Head of caudate nucleus (tissue), 42 donors: Measurements from ENCODE around the gene ANTXR2.
"Not testable (repeated sequence)": the region's sequence is repeated elsewhere in the genome, so short reads cannot be mapped to it uniquely, and the experiment has no call there.

ENCODE experiments used
- DNase-seq, 42 donors: peaks; one replicate each; pipeline versions ENCODE4 v3.0.0 to v3.0.0-alpha.2; 2020 to 2021; ENCODE audit warnings: mixed read lengths in 7 of 42
- intact Hi-C: fragments of 100-400 bp; cut with DNase I; formaldehyde crosslinking; loops from one replicate; pipeline ENCODE4 v1.15.0; 2022

The ANTXR2 gene

GRCh38 chr4:80005863-80006262 lies 67.2 kb downstream of the ANTXR2 start:
- no peak for DNase-seq
- intact Hi-C loops: no loop called here

- intact Hi-C loops: no loop called here
- no peak for DNase-seq
Observed at GRCh38 chr4:80004319-80004718, 68.7 kb downstream of the ANTXR2 start.

- intact Hi-C loops, DNase-seq: not testable (repeated sequence)
Observed at GRCh38 chr4:80002559-80002958, 70.5 kb downstream of the ANTXR2 start.

- DNase-seq, intact Hi-C loops: not testable (repeated sequence)
Observed at GRCh38 chr4:79999048-79999447, 74.0 kb downstream of the ANTXR2 start.

- intact Hi-C loops: no loop called here
- no peak for DNase-seq
Observed at GRCh38 chr4:79998201-79998600, 74.8 kb downstream of the ANTXR2 start.

GRCh38 chr4:79996851-79997250 lies 76.2 kb downstream of the ANTXR2 start:
- intact Hi-C loops: no loop called here
- DNase-seq: no peak

- peak in 1 of 42 donors; percentile 1 for DNase-seq
- intact Hi-C loops: no loop called here
Observed at GRCh38 chr4:79993476-79993875, 79.6 kb downstream of the ANTXR2 start.

- DNase-seq: no peak
- intact Hi-C loops: no loop called here
Observed at GRCh38 chr4:79991601-79992000, 81.4 kb downstream of the ANTXR2 start.

- intact Hi-C loops, DNase-seq: not testable (repeated sequence)
Observed at GRCh38 chr4:79991100-79991499, 81.9 kb downstream of the ANTXR2 start.

GRCh38 chr4:79987401-79987800 lies 85.6 kb downstream of the ANTXR2 start:
- intact Hi-C loops: no loop called here
- DNase-seq: no peak

GRCh38 chr4:79983431-79983830 lies 89.6 kb downstream of the ANTXR2 start:
- no peak for DNase-seq
- intact Hi-C loops: no loop called here

GRCh38 chr4:79982601-79983322 lies 90.3 kb downstream of the ANTXR2 start:
- DNase-seq: no peak
- intact Hi-C loops: no loop called here

GRCh38 chr4:79980448-79980847 lies 92.6 kb downstream of the ANTXR2 start:
- intact Hi-C loops: no loop called here
- DNase-seq: no peak

- intact Hi-C loops: no loop called here
- DNase-seq: no peak
Observed at GRCh38 chr4:79979785-79980437, 93.1 kb downstream of the ANTXR2 start.

GRCh38 chr4:79977131-79977840 lies 95.7 kb downstream of the ANTXR2 start:
- no peak for DNase-seq
- intact Hi-C loops: no loop called here

- intact Hi-C loops: no loop called here
- peak in 14 of 42 donors; percentile 1 to 42 (median 8) for DNase-seq
Observed at GRCh38 chr4:79964400-79965211, 108.4 kb downstream of the ANTXR2 start.

GRCh38 chr4:79964020-79964399 lies 109.0 kb downstream of the ANTXR2 start:
- no peak for DNase-seq
- intact Hi-C loops: no loop called here

- DNase-seq: no peak
- intact Hi-C loops: no loop called here
Observed at GRCh38 chr4:79959652-79960051, 113.4 kb downstream of the ANTXR2 start.

GRCh38 chr4:79958466-79959264 lies 114.4 kb downstream of the ANTXR2 start:
- no peak for DNase-seq
- intact Hi-C loops: no loop called here
